Measurements from ENCODE around the gene TBP. TPM values are rescaled to one million over a fixed set of nuclear protein-coding genes. Genes with fewer than 3 reads are reported as not detected.
A peak's percentile ranks its signal among the peaks of the same experiment; 100 is the strongest.
"Not testable (repeated sequence)": the region's sequence is repeated elsewhere in the genome, so short reads cannot be mapped to it uniquely, and the experiment has no call there.

The TBP gene
- 9.9 and 14.4 TPM in 2 replicates for total RNA-seq (2012; rRNA removed)

GRCh38 chr6:170554013-170554795 is at the start of gene TBP:
Gene TBP (plus strand): TSS chr6:170554369. CDS start chr6:170557030, 2,661 bp downstream.
- H3K36me3 ChIP-seq (ENCODE audit: insufficient read depth, low read length): peaks cover 3% of the 10 kb centered on the region
- H3K4me2 ChIP-seq (ENCODE audit: low read length): peak within 1 kb of the TSS; percentile 88
- peak within 1 kb of the TSS; percentile 99 for H3K9ac ChIP-seq (ENCODE audit: low read depth, low read length)
- H3K4me1 ChIP-seq (ENCODE audit: control insufficient read depth, insufficient read depth, low read length): peaks cover 28% of the 10 kb centered on the region
- H3K4me3 ChIP-seq (ENCODE audit: low read length): peak within 1 kb of the TSS; percentile 97
- no peaks in the 10 kb centered on the region for H3K27me3 ChIP-seq (ENCODE audit: control insufficient read depth, insufficient read depth, low read length)
- H3K9me3 ChIP-seq (replicated peaks; ENCODE audit: low read length): no peaks in the 10 kb centered on the region

GRCh38 chr6:170504479-170504878 is 49.7 kb upstream of the TBP start:
- no peak overlapping the region for H3K4me3 ChIP-seq (ENCODE audit: low read length)
- H3K4me2 ChIP-seq (ENCODE audit: low read length): no peak overlapping the region
- H3K27me3 ChIP-seq (ENCODE audit: control insufficient read depth, insufficient read depth, low read length): no peaks in the 10 kb centered on the region
- H3K36me3 ChIP-seq (ENCODE audit: insufficient read depth, low read length): no peaks in the 10 kb centered on the region
- H3K4me1 ChIP-seq (ENCODE audit: control insufficient read depth, insufficient read depth, low read length): no peaks in the 10 kb centered on the region
- no peak overlapping the region for H3K9ac ChIP-seq (ENCODE audit: low read depth, low read length)
- no peaks in the 10 kb centered on the region for H3K9me3 ChIP-seq (replicated peaks; ENCODE audit: low read length)

GRCh38 chr6:170505306-170505705 is 48.9 kb upstream of the TBP start:
- Histone ChIP-seq H3K9me3 (replicated peaks; ENCODE audit: low read length) (no peaks in the 10 kb centered on the region), H3K9ac (ENCODE audit: low read depth, low read length) (no peak overlapping the region), H3K4me2 (ENCODE audit: low read length) (no peak overlapping the region), H3K36me3 (ENCODE audit: insufficient read depth, low read length) (no peaks in the 10 kb centered on the region), H3K27me3 (ENCODE audit: control insufficient read depth, insufficient read depth, low read length) (no peaks in the 10 kb centered on the region), H3K4me3 (ENCODE audit: low read length) (no peak overlapping the region), H3K4me1 (ENCODE audit: control insufficient read depth, insufficient read depth, low read length) (no peaks in the 10 kb centered on the region)

GRCh38 chr6:170506446-170506845 is 47.7 kb upstream of the TBP start:
- no peaks in the 10 kb centered on the region for H3K9me3 ChIP-seq (replicated peaks; ENCODE audit: low read length)
- H3K4me3 ChIP-seq (ENCODE audit: low read length): no peak overlapping the region
- no peaks in the 10 kb centered on the region for H3K27me3 ChIP-seq (ENCODE audit: control insufficient read depth, insufficient read depth, low read length)
- H3K4me1 ChIP-seq (ENCODE audit: control insufficient read depth, insufficient read depth, low read length): no peaks in the 10 kb centered on the region
- H3K4me2 ChIP-seq (ENCODE audit: low read length): no peak overlapping the region
- no peak overlapping the region for H3K9ac ChIP-seq (ENCODE audit: low read depth, low read length)
- no peaks in the 10 kb centered on the region for H3K36me3 ChIP-seq (ENCODE audit: insufficient read depth, low read length)

GRCh38 chr6:170507728-170508127 is 46.4 kb upstream of the TBP start:
- not testable (repeated sequence) for H3K4me3 ChIP-seq (ENCODE audit: low read length); H3K9me3 ChIP-seq (replicated peaks; ENCODE audit: low read length); H3K27me3 ChIP-seq (ENCODE audit: control insufficient read depth, insufficient read depth, low read length); H3K36me3 ChIP-seq (ENCODE audit: insufficient read depth, low read length); H3K9ac ChIP-seq (ENCODE audit: low read depth, low read length); H3K4me2 ChIP-seq (ENCODE audit: low read length); H3K4me1 ChIP-seq (ENCODE audit: control insufficient read depth, insufficient read depth, low read length)

GRCh38 chr6:170508275-170508674 is 45.9 kb upstream of the TBP start:
- not testable (repeated sequence) for H3K4me3 ChIP-seq (ENCODE audit: low read length); H3K4me1 ChIP-seq (ENCODE audit: control insufficient read depth, insufficient read depth, low read length); H3K9me3 ChIP-seq (replicated peaks; ENCODE audit: low read length); H3K27me3 ChIP-seq (ENCODE audit: control insufficient read depth, insufficient read depth, low read length); H3K9ac ChIP-seq (ENCODE audit: low read depth, low read length); H3K4me2 ChIP-seq (ENCODE audit: low read length); H3K36me3 ChIP-seq (ENCODE audit: insufficient read depth, low read length)

- H3K27me3 ChIP-seq (ENCODE audit: control insufficient read depth, insufficient read depth, low read length); H3K4me2 ChIP-seq (ENCODE audit: low read length); H3K9me3 ChIP-seq (replicated peaks; ENCODE audit: low read length); H3K36me3 ChIP-seq (ENCODE audit: insufficient read depth, low read length); H3K4me3 ChIP-seq (ENCODE audit: low read length); H3K4me1 ChIP-seq (ENCODE audit: control insufficient read depth, insufficient read depth, low read length); H3K9ac ChIP-seq (ENCODE audit: low read depth, low read length): not testable (repeated sequence)
Measured at GRCh38 chr6:170508892-170509722, 45.1 kb upstream of the TBP start.

- Histone ChIP-seq H3K27me3 (ENCODE audit: control insufficient read depth, insufficient read depth, low read length) (no peaks in the 10 kb centered on the region), H3K9me3 (replicated peaks; ENCODE audit: low read length) (no peaks in the 10 kb centered on the region), H3K4me3 (ENCODE audit: low read length) (no peak overlapping the region), H3K36me3 (ENCODE audit: insufficient read depth, low read length) (no peaks in the 10 kb centered on the region), H3K4me2 (ENCODE audit: low read length) (no peak overlapping the region), H3K9ac (ENCODE audit: low read depth, low read length) (no peak overlapping the region), H3K4me1 (ENCODE audit: control insufficient read depth, insufficient read depth, low read length) (no peaks in the 10 kb centered on the region)
Measured at GRCh38 chr6:170509723-170510018, 44.5 kb upstream of the TBP start.

GRCh38 chr6:170510631-170511030 is 43.5 kb upstream of the TBP start:
- no peak overlapping the region for H3K4me3 ChIP-seq (ENCODE audit: low read length)
- no peaks in the 10 kb centered on the region for H3K9me3 ChIP-seq (replicated peaks; ENCODE audit: low read length)
- no peak overlapping the region for H3K9ac ChIP-seq (ENCODE audit: low read depth, low read length)
- no peaks in the 10 kb centered on the region for H3K27me3 ChIP-seq (ENCODE audit: control insufficient read depth, insufficient read depth, low read length)
- no peaks in the 10 kb centered on the region for H3K4me1 ChIP-seq (ENCODE audit: control insufficient read depth, insufficient read depth, low read length)
- H3K4me2 ChIP-seq (ENCODE audit: low read length): no peak overlapping the region
- no peaks in the 10 kb centered on the region for H3K36me3 ChIP-seq (ENCODE audit: insufficient read depth, low read length)

GRCh38 chr6:170512249-170512648 is 41.9 kb upstream of the TBP start:
- no peaks in the 10 kb centered on the region for H3K27me3 ChIP-seq (ENCODE audit: control insufficient read depth, insufficient read depth, low read length)
- peaks cover 2% of the 10 kb centered on the region for H3K4me1 ChIP-seq (ENCODE audit: control insufficient read depth, insufficient read depth, low read length)
- no peak overlapping the region for H3K4me3 ChIP-seq (ENCODE audit: low read length)
- no peak overlapping the region for H3K9ac ChIP-seq (ENCODE audit: low read depth, low read length)
- no peaks in the 10 kb centered on the region for H3K36me3 ChIP-seq (ENCODE audit: insufficient read depth, low read length)
- no peak overlapping the region for H3K4me2 ChIP-seq (ENCODE audit: low read length)
- H3K9me3 ChIP-seq (replicated peaks; ENCODE audit: low read length): no peaks in the 10 kb centered on the region

- peaks cover 2% of the 10 kb centered on the region for H3K4me1 ChIP-seq (ENCODE audit: control insufficient read depth, insufficient read depth, low read length)
- no peak overlapping the region for H3K4me3 ChIP-seq (ENCODE audit: low read length)
- no peaks in the 10 kb centered on the region for H3K36me3 ChIP-seq (ENCODE audit: insufficient read depth, low read length)
- H3K27me3 ChIP-seq (ENCODE audit: control insufficient read depth, insufficient read depth, low read length): peaks cover 6% of the 10 kb centered on the region
- no peak overlapping the region for H3K9ac ChIP-seq (ENCODE audit: low read depth, low read length)
- no peak overlapping the region for H3K4me2 ChIP-seq (ENCODE audit: low read length)
- no peaks in the 10 kb centered on the region for H3K9me3 ChIP-seq (replicated peaks; ENCODE audit: low read length)
Measured at GRCh38 chr6:170514908-170515307, 39.3 kb upstream of the TBP start.

Data from skeletal muscle satellite cell (primary cell).